Endothelial cell of umbilical vein (primary cell): ENCODE data around the gene TFF3. TPM values are rescaled to one million over a fixed set of nuclear protein-coding genes. Genes with fewer than 3 reads are reported as not detected.

Source experiments
- BruUV-seq: library from RNA; stranded (reverse); fragments of 400-500 nt; replicated peaks from 2 replicates; lab custom pipeline; 2021; lab: Mats Ljungman, UMichigan
- CTCF ChIA-PET: fragments of 300-600, 350-600 bp; sonication (Branson Sonifier 250); formaldehyde crosslinking; loops from one replicate; lab custom pipeline; 2021; ENCODE audit warnings: antibody characterized with exemption, inconsistent platforms; lab: Charles Lee
- POLR2A ChIA-PET: fragments of 300-600, 350-600 bp; sonication (Branson Sonifier 250); formaldehyde crosslinking; loops from one replicate; lab custom pipeline; 2021; ENCODE audit warnings: antibody characterized with exemption, inconsistent platforms; lab: Charles Lee
- DNase-seq: peaks from one replicate; pipeline ENCODE4 v3.0.0-alpha.2; 2011; ENCODE audit warnings: low read depth, low spot score
- FAIRE-seq: peaks from 2 replicates; lab custom pipeline; 2011; peaks lifted over from hg19 to GRCh38; lab: Jason Lieb, UNC
- H2AFZ ChIP-seq: 2 replicates; pipeline ENCODE4 v1.6.0; 2012; ENCODE audit warnings: low read depth, low read length, control low read depth, inconsistent platforms
- H3K27ac ChIP-seq: 2 replicates; pipeline ENCODE4 v1.5.1; 2011; ENCODE audit warnings: low read depth, mild to moderate bottlenecking, control low read depth, low read length, moderate library complexity; ENCODE audit not compliant: insufficient read depth
- H3K27me3 ChIP-seq, 2 experiments: 2 replicates each; pipeline versions ENCODE4 v1.6.0 to v1.6.1; 2011; ENCODE audit warnings: low read length in 2 of 2, mixed read lengths in 1 of 2; ENCODE audit not compliant: control insufficient read depth in 2 of 2, insufficient read depth in 2 of 2
- H3K36me3 ChIP-seq, 2 experiments: 2 replicates in 1 of 2; 3 replicates in 1 of 2; pipeline ENCODE4 v1.5.1; 2011; ENCODE audit warnings: low read length in 2 of 2, mild to moderate bottlenecking in 1 of 2, moderate library complexity in 1 of 2; ENCODE audit not compliant: control insufficient read depth in 2 of 2, insufficient read depth in 2 of 2; ENCODE audit errors: extremely low read depth in 1 of 2
- H3K4me1 ChIP-seq: 3 replicates; pipeline ENCODE4 v1.5.1; 2011; ENCODE audit warnings: mild to moderate bottlenecking, low read length; ENCODE audit not compliant: control insufficient read depth, insufficient read depth; ENCODE audit errors: extremely low read depth
- H3K4me2 ChIP-seq: 2 replicates; pipeline ENCODE4 v1.6.1; 2011; ENCODE audit warnings: low read length, control low read depth, mixed read lengths; ENCODE audit not compliant: insufficient read depth
- H3K4me3 ChIP-seq, 3 experiments: fragments of 200-600 bp in 1 of 3; sonication (generic), shearing (Covaris generic) in 1 of 3; replicated peaks in 1 of 3; 2 replicates each; pipeline ENCODE4 v1.5.1; 2011 to 2016; ENCODE audit warnings: control low read depth in 3 of 3, low read length in 3 of 3, mild to moderate bottlenecking in 2 of 3, inconsistent platforms in 1 of 3, low read depth in 1 of 3, moderate library complexity in 1 of 3; ENCODE audit not compliant: insufficient read depth in 1 of 3
- H3K79me2 ChIP-seq: 2 replicates; pipeline ENCODE4 v1.6.0; 2012; ENCODE audit warnings: low read length, inconsistent platforms; ENCODE audit not compliant: control insufficient read depth, insufficient read depth
- H3K9ac ChIP-seq: replicated peaks from 2 replicates; pipeline ENCODE3; 2011; ENCODE audit warnings: low read length, control low read depth; ENCODE audit not compliant: insufficient read depth; ENCODE audit errors: extremely low read depth
- H3K9me1 ChIP-seq: replicated peaks from 3 replicates; pipeline ENCODE4 v1.6.0; 2011; ENCODE audit warnings: mild to moderate bottlenecking, low read length; ENCODE audit not compliant: control insufficient read depth, insufficient read depth; ENCODE audit errors: extremely low read depth
- H3K9me3 ChIP-seq: replicated peaks from 2 replicates; pipeline ENCODE4 v1.5.1; 2012; ENCODE audit warnings: low read length, inconsistent platforms; ENCODE audit not compliant: control insufficient read depth, insufficient read depth
- H4K20me1 ChIP-seq: replicated peaks from 2 replicates; pipeline ENCODE3; 2011; ENCODE audit warnings: mild to moderate bottlenecking, low read length; ENCODE audit not compliant: control insufficient read depth, insufficient read depth; ENCODE audit errors: extremely low read depth
- CTCF ChIP-seq, 2 donors: IDR thresholded peaks; 1 replicate in 1 of 2; 2 replicates in 1 of 2; pipeline ENCODE4 v1.5.1; 2011; ENCODE audit warnings: low read length in 2 of 2, mild to moderate bottlenecking in 2 of 2, moderate library complexity in 2 of 2, control low read depth in 1 of 2, inconsistent platforms in 1 of 2, low read depth in 1 of 2; ENCODE audit not compliant: insufficient read depth in 1 of 2; ENCODE audit errors: extremely low read depth in 1 of 2
- EZH2 ChIP-seq: IDR thresholded peaks from 2 replicates; pipeline ENCODE4 v1.6.1; 2012; ENCODE audit warnings: borderline replicate concordance, low read depth, mild to moderate bottlenecking, moderate library complexity, low read length, inconsistent platforms; ENCODE audit not compliant: severe bottlenecking
- FOS ChIP-seq: IDR thresholded peaks from 2 replicates; pipeline ENCODE4 v1.6.1; 2011; ENCODE audit warnings: mild to moderate bottlenecking, low read length, moderate library complexity, borderline replicate concordance; ENCODE audit not compliant: insufficient read depth
- GATA2 ChIP-seq: IDR thresholded peaks from 2 replicates; pipeline ENCODE4 v1.7.0; 2011; ENCODE audit warnings: low read depth, mild to moderate bottlenecking, moderate library complexity, mixed read lengths, low read length; ENCODE audit not compliant: insufficient read length, insufficient read depth
- JUN ChIP-seq: IDR thresholded peaks from 2 replicates; pipeline ENCODE4 v1.6.1; 2011; ENCODE audit warnings: borderline replicate concordance, low read depth; ENCODE audit not compliant: insufficient read length, insufficient read depth
- MAX ChIP-seq: IDR thresholded peaks from 2 replicates; pipeline ENCODE4 v1.6.1; 2011; ENCODE audit not compliant: insufficient read depth, insufficient read length
- MYC ChIP-seq: IDR thresholded peaks from one replicate; pipeline ENCODE4 v1.6.1; 2011; ENCODE audit warnings: mild to moderate bottlenecking, low read depth, low read length
- POLR2A ChIP-seq: IDR thresholded peaks from 2 replicates; pipeline ENCODE4 v1.6.1; 2012; ENCODE audit warnings: low read depth, mild to moderate bottlenecking, control low read depth, low read length
- POLR2AphosphoS5 ChIP-seq: IDR thresholded peaks from 2 replicates; pipeline ENCODE4 v1.6.1; 2012; ENCODE audit warnings: low read depth, mild to moderate bottlenecking, control low read depth, low read length, moderate library complexity; ENCODE audit not compliant: insufficient read depth
- dilution Hi-C: fragments of 300-500 bp; cut with MboI; formaldehyde crosslinking; loops from one replicate; pipeline ENCODE4 v1.15.0; 2019; ENCODE audit warnings: low sequenced_read_pairs; ENCODE audit not compliant: extremely low pct_ligation_motif_present
- intact Hi-C: fragments of 100-400 bp; cut with micrococcal nuclease; formaldehyde crosslinking; loops from one replicate; pipeline ENCODE4 v1.10.0; 2022
- polyA plus RNA-seq, 4 experiments: library from polyadenylated mRNA; depleted of rRNA in 3 of 4; stranded (reverse) in 3 of 4; unstranded in 1 of 4; fragments of >200 nt; gene quantifications; 2 replicates each; pipeline versions ENCODE4 v1.2.1 to v1.2.3, GENCODE V29; 2011 to 2012; ENCODE audit warnings: missing spikeins in 1 of 4
- total RNA-seq: library from RNA; stranded (reverse); gene quantifications from 2 replicates; pipeline ENCODE4 v1.2.3, GENCODE V29; 2021

The TFF3 gene
- total and polyA plus RNA-seq, 2 donors (not counting 3 experiments of a cell fraction or from before 2014, with no cell fraction given), result 0.93 to 1.8 TPM

- DNase-seq (no peak), FAIRE-seq (no peak)
- Histone ChIP-seq H3K27ac (no peak overlapping the region), H3K4me3 (no peak overlapping the region), H3K36me3 (no peaks in the 10 kb centered on the region), H3K79me2 (no peaks in the 10 kb centered on the region), H3K9ac (no peak overlapping the region), H4K20me1 (no peaks in the 10 kb centered on the region), H3K4me1 (no peaks in the 10 kb centered on the region), H3K27me3 (peaks cover 0 to 1% of the 10 kb centered on the region in 2 experiments), H2AFZ (no peak overlapping the region), H3K9me1 (no peaks in the 10 kb centered on the region), H3K9me3 (no peaks in the 10 kb centered on the region), H3K4me2 (no peak overlapping the region)
- no TSS peak for BruUV-seq
- ChIA-PET CTCF (no interaction called here), POLR2A (no interaction called here)
- intact Hi-C loops (no loop called here), dilution Hi-C loops (no loop called here)
- TF ChIP-seq EZH2, result no peak
Measured at GRCh38 chr21:42356046-42356445, 40.8 kb upstream of the TFF3 start.

GRCh38 chr21:42353623-42354022 lies 38.4 kb upstream of the TFF3 start:
- no peaks in the 10 kb centered on the region for H3K9me3 ChIP-seq
- H3K79me2 ChIP-seq, result no peaks in the 10 kb centered on the region
- no peaks in the 10 kb centered on the region for H4K20me1 ChIP-seq
- no peaks in the 10 kb centered on the region for H3K9me1 ChIP-seq
- no peak overlapping the region for H3K9ac ChIP-seq
- BruUV-seq, result no TSS peak
- H3K27me3 ChIP-seq, result no peaks in the 10 kb centered on the region
- intact Hi-C loops (no loop called here), dilution Hi-C loops (no loop called here)
- ChIA-PET POLR2A (no interaction called here), CTCF (no interaction called here)
- H2AFZ ChIP-seq, result no peak overlapping the region
- H3K4me3 ChIP-seq, result no peak overlapping the region
- no peak for DNase-seq
- no peak overlapping the region for H3K4me2 ChIP-seq
- FAIRE-seq, result no peak
- no peaks in the 10 kb centered on the region for H3K4me1 ChIP-seq
- H3K36me3 ChIP-seq, result no peaks in the 10 kb centered on the region
- TF ChIP-seq EZH2 (no peak), FOS (no peak), MAX (no peak), GATA2 (no peak), MYC (no peak), JUN (no peak), POLR2A (no peak), POLR2AphosphoS5 (no peak), CTCF (IDR thresholded peaks at IDR 0.05; ENCODE audit: extremely low read depth in 1 of 2, insufficient read depth in 1 of 2, low read depth in 1 of 2, low read length in 2 of 2) (no peak)
- H3K27ac ChIP-seq, result no peak overlapping the region
